Eye (tissue), 1 donor: Measurements from ENCODE around the gene MS4A3.
A peak's percentile ranks its signal among the peaks of the same experiment; 100 is the strongest.
"Not testable (repeated sequence)": the region's sequence is repeated elsewhere in the genome, so short reads cannot be mapped to it uniquely, and the experiment has no call there.

Experiments used
- DNase-seq: peaks from one replicate; pipeline ENCODE4 v3.0.0-alpha.2; 2015

Gene MS4A3

DNA sequence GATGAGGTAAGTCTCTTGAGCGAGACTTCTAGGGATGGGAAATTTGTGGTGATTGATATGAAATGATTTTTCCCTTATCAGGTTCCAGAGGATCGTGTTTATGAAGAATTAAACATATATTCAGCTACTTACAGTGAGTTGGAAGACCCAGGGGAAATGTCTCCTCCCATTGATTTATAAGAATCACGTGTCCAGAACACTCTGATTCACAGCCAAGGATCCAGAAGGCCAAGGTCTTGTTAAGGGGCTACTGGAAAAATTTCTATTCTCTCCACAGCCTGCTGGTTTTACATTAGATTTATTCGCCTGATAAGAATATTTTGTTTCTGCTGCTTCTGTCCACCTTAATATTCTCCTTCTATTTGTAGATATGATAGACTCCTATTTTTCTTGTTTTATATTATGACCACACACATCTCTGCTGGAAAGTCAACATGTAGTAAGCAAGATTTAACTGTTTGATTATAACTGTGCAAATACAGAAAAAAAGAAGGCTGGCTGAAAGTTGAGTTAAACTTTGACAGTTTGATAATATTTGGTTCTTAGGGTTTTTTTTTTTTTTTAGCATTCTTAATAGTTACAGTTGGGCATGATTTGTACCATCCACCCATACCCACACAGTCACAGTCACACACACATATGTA is 39.1 kb downstream of the MS4A3 start:
- no peak for DNase-seq

DNA sequence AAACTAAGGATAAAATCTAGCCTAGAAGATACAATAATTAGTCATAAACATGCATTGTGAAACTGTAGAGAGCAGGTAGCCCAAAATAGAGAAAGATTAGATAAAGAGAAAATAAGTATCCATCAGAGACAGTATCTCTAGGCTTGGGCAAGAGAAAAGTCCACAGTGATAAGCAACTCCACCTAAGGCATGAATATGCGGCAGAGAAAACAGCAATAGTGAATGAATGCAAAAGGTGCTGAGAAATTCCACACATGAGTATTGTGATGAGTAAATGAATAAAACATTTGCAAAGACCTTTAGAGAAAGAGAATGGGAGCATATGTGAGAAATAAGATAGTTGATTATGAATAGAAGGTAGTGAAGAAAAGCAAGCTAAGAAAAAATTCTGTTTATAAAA is 40.7 kb downstream of the MS4A3 start:
- DNase-seq, result no peak

GRCh38 chr11:60098508-60098907 is 42.0 kb downstream of the MS4A3 start:
- no peak for DNase-seq

- no peak for DNase-seq
These were observed 44.1 kb downstream of the MS4A3 start for GRCh38 chr11:60100516-60100915.

- DNase-seq, result not testable (repeated sequence)
These were observed 44.9 kb downstream of the MS4A3 start for GRCh38 chr11:60101368-60101767.

- not testable (repeated sequence) for DNase-seq
These were observed 48.1 kb downstream of the MS4A3 start for GRCh38 chr11:60104471-60105115.

DNA sequence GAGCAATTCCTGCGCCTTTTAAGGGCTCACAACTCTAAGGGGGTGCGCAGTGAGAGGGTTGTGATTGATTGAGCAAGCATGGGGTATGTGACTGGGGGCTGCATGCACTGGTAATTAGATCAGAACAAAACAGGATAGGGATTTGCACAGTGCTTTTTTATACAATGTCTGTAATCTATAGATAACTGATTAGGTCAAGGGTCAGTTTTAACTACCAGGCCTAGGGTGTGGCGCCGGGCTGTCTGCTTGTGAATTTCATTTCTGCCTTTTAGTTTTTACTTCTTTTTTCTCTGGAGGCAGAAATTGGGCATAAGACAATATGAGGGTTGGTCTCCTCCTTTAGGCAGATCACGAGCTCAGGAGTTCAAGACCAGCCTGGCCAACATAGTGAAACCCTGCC is 52.2 kb downstream of the MS4A3 start:
- DNase-seq, result not testable (repeated sequence)

- DNase-seq, result peak; percentile 25
These were observed 55.3 kb downstream of the MS4A3 start for GRCh38 chr11:60111793-60112192.

DNA sequence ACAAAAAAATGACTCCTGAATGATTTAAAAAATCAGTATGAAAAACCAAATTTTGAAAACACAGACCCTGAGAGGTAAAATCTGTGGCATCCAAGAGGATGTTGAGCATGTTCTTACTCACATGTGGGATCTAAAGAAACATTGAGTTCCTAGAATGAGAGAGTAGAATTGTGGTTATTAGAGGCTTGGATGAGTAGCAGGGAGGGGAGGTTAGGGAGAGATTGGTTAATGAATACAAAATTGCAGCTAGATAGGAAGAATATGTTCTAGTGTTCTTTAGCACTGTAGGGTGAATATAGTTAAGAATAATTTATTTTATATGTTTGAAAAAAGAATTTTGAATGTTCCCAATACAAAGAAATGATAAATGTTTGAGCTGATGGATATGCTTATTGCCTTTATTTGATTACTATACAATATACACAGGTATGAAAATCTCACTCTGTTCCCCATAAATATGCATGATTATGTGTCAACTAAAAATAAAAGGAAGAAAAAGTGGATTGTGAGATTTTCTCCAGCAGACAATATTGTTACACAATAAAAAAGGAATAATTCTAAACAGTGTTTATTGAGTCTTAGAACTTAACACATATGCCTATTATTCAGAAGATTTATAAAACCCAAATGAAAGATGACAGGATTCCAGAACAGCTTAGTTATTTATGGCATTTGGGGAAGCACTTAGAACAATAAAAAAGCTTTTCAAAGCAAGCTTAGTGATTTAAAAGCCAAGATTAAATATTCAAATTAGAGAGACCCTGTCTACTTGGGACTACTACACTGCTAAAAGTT is 60.7 kb downstream of the MS4A3 start:
- no peak for DNase-seq

DNA sequence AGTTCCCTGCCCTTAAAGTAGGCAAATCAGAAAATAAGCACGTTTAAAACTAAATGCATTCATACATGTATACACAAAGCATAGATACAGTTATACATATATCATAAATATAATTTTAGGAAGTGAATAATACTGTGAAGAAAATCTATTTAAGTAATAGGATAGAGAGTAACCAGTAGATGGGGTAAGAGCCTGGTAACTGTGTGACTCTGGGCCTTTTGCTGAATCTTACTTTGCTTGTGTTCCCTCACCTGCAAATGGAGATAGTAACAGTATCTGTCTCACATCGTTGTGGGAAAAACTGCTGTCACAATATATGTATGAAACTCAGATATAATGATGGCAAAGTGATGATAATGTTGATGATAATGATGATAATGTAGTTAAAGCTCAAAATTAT is 61.9 kb downstream of the MS4A3 start:
- DNase-seq, result no peak

GRCh38 chr11:60119710-60120109 is 63.2 kb downstream of the MS4A3 start:
- DNase-seq, result no peak
